HG03520 (cell line): Measurements from ENCODE around the gene BAD.
"Not testable (repeated sequence)": the region's sequence is repeated elsewhere in the genome, so short reads cannot be mapped to it uniquely, and the experiment has no call there.

Experiments
- ATAC-seq: cut with Tn5 transposase; IDR thresholded peaks from one replicate; pipeline ENCODE4 v1.9.1; 2021; ENCODE audit warnings: mild to moderate bottlenecking, moderate library complexity; ENCODE audit not compliant: unreplicated experiment

BAD gene

DNA sequence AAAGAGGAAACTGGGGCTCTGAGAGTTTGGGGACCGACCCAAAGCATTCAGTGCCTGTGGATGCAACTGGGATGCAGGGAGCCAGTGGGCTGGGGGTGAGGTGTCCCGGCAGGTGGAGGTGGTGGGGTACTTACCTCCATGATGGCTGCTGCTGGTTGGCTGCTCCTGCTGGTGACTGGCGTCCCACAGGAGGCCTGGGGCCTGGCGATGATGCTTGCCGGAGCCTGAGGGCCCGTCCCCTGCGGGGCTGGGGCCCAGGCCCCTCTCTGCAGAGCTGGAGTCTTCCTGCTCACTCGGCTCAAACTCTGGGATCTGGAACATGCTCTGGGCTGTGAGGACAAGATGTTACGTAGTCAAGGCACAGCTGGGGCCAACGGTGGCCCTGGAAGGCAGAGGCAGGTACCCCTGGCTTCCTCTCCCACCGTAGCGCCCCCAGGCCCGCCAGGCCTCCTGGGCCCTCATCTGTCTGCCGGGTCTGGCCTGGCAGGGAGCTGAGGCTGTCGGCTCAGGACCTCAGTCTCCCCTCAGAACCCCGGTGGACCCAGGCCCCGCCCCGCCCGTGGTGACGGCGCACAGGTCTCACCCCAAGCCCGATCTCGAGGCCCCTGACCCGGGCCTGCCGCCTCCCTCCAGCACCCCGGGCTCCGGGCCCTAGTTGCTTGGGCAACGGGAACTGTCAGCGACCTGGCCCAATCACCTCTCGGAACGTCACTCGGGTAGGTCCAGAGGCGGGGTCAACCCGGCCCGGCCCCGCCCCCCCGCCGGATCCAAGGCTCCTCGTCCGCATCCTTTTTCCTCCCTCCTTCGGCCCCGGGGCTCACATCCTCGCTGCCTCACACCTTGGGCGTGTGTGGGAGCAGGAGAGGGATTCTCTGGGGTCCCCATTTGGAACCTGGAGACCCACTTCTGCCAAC is at the start of gene BAD:
Gene BAD (minus strand): TSS at position 618 of the 914 bp plus-strand sequence. CDS start 297 bp downstream, at position 321.
- peak; percentile 64 for ATAC-seq

DNA sequence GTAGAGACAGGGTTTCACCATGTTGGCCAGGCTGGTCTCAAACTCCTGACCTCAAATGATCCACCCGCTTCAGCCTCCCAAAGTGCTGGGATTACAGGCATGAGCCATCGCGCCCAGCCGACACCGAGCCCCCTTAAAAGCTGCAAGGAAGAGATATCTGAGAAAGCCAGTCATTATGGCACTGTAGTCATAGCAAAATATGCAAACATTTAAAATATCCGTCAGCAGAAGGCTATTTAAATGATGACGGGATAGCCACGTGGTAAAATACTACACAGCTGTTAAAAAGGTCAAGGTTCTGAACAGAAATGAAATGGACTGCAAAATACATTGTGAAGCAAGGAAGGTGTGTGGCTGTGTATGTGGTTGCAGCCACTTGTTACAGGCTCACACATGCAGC is 49.1 kb upstream of the BAD start:
- no peak for ATAC-seq

DNA sequence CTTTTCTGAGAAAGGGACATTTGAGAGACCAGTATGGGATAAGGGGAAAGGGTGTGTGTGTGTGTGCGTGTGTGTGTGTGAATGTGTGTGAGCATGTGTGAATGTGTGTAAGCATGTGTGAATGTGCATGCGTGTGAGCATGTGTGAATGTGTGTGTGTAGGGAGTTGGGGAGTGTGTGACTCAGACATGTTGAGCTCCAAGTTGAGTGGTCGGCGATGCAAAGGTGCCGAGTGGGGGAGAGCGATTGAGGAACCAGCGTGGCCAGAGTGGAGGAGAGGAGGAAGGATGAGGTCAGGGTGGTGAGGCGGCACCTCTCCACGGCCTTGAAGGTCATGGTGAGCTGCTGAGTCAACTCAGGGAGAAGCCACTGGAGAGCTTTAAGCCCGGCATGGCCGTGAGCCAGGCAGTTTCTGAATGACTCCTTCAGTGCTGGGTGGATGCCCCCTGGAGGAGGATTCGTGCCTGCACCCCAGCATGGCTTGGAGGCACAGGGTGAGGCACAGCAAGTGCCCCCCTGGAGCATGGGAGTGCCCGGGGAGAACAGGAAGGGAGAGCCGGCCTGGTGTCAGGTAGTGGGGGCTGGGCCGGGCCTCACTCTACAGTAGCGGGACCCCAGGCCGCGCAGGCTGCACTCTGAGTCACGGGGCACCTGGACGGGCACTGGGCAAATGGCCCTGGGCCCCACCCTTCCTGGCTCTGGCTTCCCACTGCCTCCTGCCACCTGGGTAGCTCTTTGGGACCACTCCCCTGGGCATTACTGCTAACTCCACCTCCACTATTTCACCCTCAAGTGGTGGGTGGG is 47.3 kb upstream of the BAD start:
- no peak for ATAC-seq

DNA sequence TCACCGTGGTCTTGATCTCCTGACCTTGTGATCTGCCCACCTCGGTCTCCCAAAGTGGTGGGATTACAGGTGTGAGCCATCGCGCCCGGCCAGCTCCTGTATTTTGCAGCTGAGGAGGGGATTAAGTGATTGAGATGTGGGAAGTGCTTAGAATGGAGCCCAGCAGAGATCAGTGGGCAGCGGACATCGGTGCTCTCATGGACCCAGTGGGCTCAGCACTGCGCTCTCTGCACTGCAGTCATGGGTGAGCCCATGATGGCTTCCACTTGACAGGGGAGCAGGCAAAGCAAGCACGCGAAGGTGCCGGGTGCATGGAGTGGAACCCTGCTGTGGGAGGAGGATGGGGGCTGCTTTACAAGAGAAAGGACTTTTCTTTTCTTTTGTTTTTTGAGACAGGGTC is 46.4 kb upstream of the BAD start:
- ATAC-seq, result no peak

DNA sequence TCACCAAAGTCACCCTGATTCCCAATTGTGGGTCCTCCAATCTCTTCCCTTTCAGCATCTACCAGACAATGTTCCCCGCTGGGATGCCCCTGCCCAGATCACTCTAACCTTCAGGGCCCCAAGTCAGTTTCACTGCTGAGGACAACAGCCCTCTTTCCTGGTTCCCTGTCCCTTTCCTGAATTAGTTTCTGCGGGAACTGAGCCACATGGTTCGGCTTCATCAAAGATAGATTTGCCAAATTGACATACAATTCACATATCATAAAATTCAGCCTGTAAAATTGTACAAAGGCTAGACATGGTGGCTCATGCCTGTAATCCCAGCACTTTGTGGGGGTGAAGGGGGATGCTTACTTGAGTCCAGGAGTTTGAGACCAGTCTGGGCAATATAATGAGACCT is 43.5 kb upstream of the BAD start:
- no peak for ATAC-seq

DNA sequence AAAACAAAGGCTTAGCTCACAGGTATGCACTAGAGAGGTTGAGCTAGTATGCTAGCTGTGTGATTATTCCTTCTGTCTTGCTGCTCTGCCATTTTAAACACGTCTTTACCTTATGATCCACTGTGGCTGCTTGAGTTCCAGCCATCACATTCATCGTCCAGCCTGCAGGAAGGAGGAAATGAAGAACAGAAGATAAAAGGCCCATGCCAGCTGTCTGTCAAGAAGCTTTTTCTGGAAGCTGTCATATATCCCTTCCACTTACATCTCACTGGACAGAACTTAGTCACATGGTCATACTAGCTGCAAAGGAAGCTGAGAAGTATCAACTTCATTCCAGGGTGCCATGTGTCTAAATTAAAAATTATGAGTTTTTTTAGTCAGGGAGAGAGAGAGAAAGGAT is 42.9 kb upstream of the BAD start:
- ATAC-seq, result no peak

DNA sequence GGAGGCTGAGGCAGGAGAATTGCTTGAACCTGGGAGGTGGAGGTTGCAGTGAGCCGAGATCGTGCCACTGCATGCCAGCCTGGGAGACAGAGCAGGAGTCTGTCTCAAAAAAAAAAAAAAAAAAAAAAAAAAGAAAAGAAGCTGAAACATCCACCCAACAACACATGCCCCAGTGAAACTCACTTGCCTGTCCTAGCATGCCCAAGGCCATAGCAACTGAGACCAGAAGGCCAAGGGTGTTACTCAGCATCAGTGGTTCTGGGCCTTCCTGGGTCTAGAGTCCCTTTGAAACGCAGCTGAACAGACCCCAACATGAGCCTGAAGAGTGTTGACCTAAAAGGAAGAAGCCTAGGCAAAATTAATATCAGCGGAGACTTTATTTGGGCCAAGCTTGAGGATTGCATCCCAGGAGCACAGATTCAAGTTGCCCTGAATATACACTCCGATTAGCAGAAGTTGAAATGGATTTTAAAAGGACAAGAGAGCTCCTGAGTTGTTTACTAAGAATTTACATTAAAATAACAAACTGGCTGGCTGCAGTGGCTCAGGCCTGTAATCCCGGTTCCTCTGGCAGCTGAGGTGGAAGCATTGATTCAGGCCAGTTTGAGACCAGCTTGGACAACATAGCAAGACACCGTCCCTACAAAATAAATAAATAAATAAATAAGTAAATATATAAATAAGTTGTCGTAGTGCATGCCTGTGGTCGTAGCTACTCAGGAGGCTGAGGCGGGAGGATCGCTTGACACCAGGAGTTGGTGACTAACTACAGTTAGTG is 40.4 kb upstream of the BAD start:
- no peak for ATAC-seq

DNA sequence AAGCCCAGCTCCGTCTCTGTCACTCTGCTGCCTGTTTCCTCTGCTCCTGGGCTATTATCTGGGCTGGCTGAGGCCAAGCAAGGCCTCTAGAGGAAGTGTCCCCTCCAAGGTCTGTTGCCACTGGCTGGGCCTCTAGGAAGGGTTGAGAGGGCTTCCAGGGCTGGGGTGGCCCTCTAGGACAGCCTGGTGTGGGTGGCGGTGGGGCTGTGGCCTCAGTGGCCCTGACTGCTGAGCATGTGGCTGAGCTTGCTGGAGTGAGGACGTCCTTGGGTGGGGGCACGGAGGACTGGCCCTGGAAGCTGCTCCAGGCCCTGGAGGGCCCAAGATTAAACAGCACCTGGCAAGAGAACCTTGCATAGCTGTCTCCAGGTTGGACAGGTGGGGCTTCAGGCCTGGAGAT is 39.5 kb upstream of the BAD start:
- ATAC-seq, result not testable (repeated sequence)

DNA sequence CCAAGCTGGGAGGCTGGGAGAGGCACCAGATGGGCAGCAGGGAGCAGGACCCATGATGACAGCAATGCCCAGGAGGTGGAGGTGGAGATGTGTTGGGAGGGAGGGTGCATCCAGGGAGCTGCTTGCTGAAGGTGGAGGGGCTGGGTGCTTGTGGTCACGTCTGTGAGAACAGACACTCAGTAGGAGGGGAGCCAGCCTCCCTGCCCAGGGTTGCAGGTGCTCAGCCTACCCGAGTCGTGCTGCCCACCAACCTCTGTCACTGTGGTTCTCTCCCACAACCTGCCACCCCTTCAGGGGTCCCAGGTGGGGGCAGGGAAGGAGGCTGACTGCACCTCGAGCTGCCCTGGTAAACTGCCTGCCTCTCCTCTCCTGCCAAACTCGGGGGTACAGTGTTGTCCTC is 38.9 kb upstream of the BAD start:
- no peak for ATAC-seq

DNA sequence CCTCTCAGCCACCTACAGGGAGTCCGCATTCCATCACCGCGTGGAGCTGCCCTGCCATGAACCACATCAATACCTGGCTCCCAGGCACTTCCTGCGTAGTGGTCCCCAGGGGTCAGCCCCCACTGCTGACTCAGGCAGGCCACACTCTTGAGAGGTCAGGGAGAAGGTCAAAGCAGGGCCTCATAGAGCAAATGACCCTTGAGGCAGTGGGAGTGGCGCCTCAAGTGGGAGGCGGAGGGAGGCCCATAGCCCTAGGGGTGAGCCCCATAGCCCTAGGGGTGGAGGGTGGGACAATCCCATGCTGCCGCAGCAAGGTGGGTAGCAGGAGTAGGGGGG is 38.4 kb upstream of the BAD start:
- no peak for ATAC-seq

DNA sequence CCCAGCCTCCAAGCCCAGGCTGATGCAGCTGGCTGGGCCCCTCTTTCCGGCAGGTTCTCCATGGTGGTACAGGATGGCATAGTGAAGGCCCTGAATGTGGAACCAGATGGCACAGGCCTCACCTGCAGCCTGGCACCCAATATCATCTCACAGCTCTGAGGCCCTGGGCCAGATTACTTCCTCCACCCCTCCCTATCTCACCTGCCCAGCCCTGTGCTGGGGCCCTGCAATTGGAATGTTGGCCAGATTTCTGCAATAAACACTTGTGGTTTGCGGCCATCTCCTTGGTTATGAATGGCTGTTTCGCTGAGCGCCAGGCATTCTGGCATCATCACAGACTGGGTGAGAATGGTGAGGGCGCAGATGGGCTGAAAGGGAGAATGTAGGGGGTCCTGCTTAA is 37.1 kb upstream of the BAD start:
- no peak for ATAC-seq

DNA sequence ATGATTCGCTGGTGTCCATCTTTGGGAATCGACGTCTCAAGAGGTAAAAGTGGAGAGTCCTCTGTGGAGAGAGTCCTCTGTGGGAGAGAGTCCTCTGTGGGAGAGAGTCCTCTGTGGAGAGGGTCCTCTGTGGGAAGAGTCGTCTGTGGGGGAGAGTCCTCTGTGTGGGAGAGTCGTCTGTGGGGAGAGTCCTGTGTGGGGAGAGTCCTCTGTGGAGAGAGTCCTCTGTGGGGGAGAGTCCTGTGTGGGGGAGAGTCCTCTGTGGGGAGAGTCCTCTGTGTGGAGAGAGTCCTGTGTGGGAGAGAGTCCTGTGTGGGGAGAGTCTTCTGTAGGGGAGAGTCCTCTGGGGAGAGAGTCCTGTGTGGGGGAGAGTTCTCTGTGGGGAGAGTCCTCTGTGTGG is 36.6 kb upstream of the BAD start:
- ATAC-seq, result no peak

DNA sequence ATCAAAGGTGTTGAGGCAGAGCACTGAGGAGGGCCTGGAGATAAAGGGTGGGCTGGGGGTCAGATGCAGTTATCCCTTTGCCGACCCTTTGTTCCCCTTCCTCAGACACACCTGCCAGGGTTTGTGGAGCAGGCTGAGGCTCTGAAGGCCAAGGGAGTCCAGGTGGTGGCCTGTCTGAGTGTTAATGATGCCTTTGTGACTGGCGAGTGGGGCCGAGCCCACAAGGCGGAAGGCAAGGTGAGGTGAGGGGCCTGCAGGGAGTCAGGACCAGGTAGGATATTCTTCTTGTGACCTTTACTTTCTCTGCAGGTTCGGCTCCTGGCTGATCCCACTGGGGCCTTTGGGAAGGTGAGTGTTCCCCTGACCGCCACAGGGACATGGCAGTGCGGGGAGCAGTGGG is 36.1 kb upstream of the BAD start:
- ATAC-seq, result no peak

DNA sequence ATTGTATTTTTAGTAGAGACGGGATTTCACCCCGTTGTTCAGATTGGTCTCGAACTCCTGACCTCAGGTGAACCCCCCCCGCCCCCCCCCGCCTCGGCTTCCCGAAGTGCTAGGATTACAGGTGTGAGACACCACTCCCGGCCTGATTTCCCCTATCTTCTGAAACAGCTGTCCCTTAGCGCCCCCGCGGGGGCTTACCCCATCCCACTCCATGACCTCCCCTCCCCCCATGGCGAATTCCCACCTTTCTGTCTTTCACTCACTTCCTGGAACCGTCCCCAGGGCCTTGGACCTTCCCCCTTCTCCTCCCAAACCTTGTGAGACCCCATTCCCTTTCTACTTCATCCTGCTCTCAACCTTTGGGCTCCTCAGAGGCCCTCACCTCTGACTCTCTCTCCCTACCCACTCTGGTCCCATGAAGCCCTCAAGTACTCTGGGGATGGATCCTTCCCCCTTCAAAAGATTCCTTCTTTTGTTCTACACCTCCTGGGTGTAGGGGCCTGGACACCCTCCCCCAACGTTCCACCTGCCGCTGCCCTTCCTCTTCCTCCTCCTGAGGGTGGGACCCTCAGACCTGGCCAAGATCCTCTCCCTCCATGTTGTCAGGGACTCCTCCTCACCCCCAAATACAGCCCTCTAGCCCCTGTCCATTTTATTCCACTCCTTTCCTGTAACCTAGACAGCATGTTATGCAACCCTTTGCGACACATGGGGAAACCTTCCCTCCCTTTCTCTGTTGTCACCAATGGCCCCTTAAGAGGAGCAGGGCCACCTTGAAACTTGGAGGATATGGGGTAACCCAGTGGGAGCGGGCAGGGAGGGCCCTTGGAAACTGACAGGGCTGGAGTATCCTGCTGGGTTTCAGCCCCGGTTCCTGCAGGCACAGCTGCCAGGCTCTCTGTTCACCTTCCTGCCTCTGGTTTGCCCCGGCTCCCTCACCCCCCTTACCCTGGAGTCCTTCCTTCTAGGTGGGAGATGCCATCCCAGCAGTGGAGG is 34.6 kb upstream of the BAD start:
- ATAC-seq, result no peak

DNA sequence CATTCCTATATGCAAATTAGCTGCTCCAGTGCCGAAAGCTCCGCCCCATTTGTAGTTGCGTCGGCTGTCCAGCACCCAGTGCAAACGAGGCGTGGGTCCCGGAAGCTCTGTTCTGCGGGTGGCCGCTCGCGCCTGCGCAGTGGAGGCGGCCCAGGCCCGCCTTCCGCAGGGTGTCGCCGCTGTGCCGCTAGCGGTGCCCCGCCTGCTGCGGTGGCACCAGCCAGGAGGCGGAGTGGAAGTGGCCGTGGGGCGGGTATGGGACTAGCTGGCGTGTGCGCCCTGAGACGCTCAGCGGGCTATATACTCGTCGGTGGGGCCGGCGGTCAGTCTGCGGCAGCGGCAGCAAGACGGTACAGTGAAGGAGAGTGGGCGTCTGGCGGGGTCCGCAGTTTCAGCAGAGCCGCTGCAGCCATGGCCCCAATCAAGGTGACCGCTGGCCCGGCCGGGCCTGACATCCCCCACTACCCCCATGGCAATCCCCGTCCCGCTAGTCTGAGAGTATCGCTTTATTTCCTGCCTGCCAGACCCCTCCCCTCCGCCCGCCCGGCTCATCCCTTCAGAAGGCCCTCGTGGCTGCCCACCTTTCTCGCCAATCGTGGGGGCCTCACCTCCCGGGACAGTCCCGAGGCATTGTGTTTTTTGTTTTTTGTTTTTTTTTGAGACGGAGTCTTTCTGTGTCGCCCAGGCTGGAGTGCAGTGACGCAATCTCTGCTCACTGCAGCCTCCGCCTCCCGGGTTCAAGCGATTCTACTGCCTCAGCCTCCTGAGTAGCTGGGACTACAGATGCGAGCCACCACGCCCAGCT is 33.7 kb upstream of the BAD start, which contains the start of gene PRDX5:
Gene PRDX5 (plus strand): TSS at position 161 of the 805 bp plus-strand sequence. CDS start 95 bp downstream, at position 256.
- ATAC-seq, result peak; percentile 63

DNA sequence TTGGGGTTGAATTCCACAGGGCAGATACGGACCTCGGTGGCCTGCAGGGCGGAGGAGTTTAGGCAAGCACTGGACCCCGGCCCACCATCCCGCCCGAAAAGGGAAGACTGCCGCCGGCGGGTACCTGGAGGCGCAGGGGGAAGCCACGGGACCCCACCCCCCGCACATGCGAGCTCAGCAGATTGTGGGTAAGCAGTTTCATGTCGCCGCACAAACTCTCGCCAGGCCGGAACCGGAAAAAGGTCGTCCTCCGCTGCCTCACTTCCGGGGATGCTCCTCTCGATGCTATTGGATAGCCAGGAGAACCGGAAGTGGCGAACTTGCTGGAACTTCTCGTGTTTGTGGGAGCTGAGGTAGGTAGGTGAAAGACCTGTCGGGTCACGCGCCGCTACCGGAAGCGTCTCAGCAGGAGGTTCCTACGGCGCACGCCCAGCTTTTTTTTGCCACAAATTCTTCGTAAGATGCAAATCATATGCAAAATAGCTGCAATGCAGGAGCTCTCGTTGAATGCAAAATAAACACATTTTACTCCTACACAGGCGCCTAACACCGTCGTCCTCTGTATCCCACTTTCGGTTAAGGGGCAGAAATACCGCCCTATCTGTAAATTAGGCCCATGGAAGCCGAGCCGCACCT is 33.0 kb upstream of the BAD start, which contains the start of gene TRMT112:
Gene TRMT112 (minus strand): TSS at position 235 of the 636 bp plus-strand sequence. CDS start 33 bp downstream, at position 202.
- ATAC-seq, result peak; percentile 56

DNA sequence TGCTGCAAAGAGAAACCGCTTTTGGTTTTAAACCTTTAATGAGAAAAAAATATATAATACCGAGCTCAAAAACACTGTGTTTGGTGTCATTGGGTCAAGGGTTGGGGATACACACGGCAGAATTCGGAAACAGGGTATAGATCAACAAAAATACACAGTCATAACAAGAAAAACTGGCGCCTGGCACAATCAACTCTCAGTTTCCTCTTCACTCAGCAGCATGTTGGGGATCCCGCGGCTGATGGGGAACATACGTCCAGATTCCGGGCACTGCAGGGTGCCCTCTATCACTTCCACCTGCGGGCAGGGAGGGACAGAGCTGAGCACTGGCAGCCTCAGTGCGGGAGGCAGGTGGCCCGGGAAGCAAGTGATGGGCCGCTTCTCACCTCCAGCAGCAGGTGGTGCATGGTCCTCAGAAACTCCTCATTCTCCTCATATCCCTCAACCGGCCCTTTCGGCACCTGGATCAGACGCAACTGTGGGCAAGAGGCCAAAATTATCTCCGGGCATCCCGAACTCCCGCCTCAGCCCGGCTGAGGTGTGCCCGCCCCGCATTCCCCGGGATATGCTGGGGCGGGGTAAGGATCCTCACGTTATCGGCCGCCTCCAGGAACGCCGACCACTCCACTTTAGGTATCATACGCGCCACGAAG is 32.3 kb upstream of the BAD start:
- no peak for ATAC-seq
